H7 (cell line): Measurements from ENCODE around the gene PODNL1. TPM values are rescaled to one million over a fixed set of nuclear protein-coding genes. Genes with fewer than 3 reads are reported as not detected.

Source experiments
- DNase-seq: peaks from one replicate; pipeline ENCODE4 v3.0.0; 2012
- H3K27me3 ChIP-seq: 2 replicates; pipeline ENCODE4 v1.6.0; 2011; ENCODE audit warnings: mild to moderate bottlenecking, low read length; ENCODE audit not compliant: control insufficient read depth, insufficient read depth
- H3K36me3 ChIP-seq: replicated peaks from 2 replicates; pipeline ENCODE4 v1.5.1; 2011; ENCODE audit warnings: low read length; ENCODE audit not compliant: control insufficient read depth, insufficient read depth
- H3K4me3 ChIP-seq: 2 replicates; pipeline ENCODE4 v1.5.1; 2011; ENCODE audit warnings: low read depth, mild to moderate bottlenecking, control low read depth, low read length, moderate library complexity; ENCODE audit not compliant: insufficient read depth
- total RNA-seq: library from RNA; depleted of rRNA; stranded (reverse); fragments of >200 nt; shearing (Covaris generic); gene quantifications from 2 replicates; pipeline ENCODE4 v1.2.3, GENCODE V29; 2014

Gene PODNL1
- total RNA-seq, 1 experiment from 2014 or later: 0.10 TPM

DNA sequence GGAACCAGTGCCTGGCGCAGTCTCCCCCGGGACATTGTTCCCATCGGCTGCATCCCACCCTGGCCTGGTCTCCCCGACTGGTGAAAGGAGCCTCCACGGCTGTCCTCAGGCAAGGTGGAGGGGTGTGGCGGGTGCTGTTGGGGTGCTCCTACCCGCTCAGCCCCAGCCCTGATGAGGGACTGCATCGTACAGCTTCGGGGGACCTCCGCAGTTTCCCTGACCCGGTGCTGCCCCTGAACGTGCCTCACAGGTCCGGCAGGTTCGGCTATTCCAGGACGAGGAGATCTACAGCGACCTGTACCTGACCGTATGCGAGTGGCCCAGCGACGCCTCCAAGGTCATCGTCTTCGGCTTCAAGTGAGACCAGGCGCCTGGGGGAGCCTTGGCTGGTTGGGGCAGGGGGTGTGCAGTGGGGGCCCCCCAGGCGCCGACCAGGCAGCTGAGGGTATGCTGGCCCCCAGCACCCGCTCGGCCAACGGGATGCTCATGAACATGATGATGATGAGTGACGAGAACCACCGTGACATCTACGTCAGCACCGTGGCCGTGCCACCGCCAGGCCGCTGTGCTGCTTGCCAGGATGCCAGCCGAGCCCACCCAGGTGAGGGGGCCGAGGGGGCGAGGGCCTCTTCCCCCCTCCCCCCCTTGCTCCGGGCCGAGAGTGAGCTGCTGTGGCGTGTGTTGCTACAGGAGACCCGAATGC lies 17.6 kb upstream of the PODNL1 start:
- H3K36me3 ChIP-seq: peaks cover 26% of the 10 kb centered on the region
- no peak overlapping the region for H3K4me3 ChIP-seq
- no peaks in the 10 kb centered on the region for H3K27me3 ChIP-seq
- no peak for DNase-seq

DNA sequence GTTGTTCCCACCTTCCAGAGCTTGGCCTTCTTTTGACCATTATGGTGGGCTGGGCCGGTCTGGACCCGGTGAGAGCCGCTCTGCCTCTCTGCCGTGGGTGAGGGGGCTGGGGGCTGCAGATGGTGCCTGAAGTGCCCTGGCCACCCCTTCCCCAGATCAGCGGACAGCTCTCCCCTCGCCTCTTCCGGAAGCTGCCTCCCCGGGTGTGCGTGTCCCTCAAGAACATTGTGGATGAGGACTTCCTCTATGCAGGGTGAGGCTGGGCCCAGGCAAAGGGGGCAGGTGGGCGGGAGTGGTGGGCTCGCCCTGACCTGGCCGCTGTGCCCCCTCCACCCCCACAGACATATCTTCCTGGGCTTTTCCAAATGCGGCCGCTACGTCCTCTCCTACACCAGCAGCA lies 16.0 kb upstream of the PODNL1 start:
- no peak overlapping the region for H3K4me3 ChIP-seq
- peaks cover 22% of the 10 kb centered on the region for H3K36me3 ChIP-seq

DNA sequence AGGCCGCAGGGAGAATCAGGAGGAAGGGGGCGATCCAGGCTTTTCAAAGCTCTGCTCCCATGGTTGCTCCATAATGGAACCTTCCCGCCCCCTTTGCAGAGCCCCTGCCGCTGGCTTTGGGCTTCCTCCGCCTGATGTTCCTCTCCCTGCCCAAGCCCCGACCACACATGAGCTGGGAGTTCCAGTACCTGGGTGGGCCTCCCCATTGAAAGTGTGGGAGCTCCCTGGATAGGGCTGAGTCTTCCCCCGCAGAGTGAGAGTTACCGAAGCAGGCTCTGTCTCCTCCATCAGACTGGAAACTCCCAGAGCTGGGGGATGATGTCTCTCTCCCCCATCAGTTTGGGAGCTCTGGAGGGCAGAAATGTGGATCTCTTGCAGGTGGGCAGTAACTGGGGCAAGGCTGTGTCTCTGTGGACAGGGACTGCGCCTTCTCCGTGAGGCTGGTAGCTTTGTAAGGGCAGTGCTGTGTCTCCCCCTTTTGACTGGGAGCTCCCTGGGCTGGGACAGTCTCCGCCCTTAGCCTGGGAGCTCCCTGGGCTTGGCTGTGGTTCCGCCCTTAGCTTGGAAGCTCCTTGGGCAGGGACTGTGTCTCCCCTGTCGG lies 14.8 kb upstream of the PODNL1 start:
- no peak for DNase-seq

More for the DNA sequence above, 16.0 kb upstream of the PODNL1 start:
- H3K27me3 ChIP-seq: no peaks in the 10 kb centered on the region
- no peak for DNase-seq

DNA sequence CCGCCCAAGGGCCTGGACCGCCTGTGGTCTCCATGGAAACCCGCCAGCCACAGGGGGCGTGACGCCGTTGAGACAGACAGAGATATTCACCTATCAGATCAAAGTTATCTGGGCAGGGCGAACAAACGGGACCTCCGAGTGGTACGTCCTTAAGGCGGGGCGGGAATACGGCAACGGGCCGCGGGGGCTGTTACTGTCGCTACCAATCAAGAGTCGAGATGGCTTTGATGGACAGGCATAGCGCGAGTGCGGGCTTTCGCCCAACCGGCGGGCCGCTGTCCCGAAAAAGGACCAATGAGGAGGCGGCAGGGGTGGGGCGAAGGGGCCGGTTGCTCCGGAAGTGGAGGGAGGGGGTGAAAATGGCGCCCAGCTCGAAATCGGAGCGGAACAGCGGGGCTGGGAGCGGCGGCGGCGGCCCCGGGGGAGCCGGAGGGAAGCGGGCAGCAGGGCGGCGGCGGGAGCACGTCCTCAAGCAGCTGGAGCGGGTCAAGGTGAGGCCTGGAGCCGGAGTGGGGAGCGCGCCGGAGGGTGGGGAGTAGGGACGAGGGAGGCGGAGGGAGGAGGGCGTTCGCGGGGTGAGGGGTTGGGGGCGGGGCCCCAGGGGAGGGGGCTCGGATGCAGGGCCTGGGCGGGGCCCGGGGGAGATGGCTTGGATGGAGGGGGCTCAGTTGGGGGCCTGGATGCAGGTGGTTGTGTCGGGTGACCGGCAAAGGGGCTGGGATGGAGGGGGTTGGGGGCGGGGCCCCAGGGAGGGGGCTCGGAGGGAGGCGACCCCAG lies 14.1 kb upstream of the PODNL1 start, which contains the start of gene DCAF15:
TSS of gene DCAF15 (plus strand) at position 356 of the 777 bp plus-strand sequence. CDS start at position 360, 4 bp downstream.
- no peaks in the 10 kb centered on the region for H3K27me3 ChIP-seq
- peaks cover 19% of the 10 kb centered on the region for H3K36me3 ChIP-seq
- H3K4me3 ChIP-seq: peak within 1 kb of the TSS; percentile 63
- no peak for DNase-seq

More for the DNA sequence above, 14.8 kb upstream of the PODNL1 start:
- peak overlapping the region; percentile 63 for H3K4me3 ChIP-seq
- no peaks in the 10 kb centered on the region for H3K27me3 ChIP-seq
- peaks cover 22% of the 10 kb centered on the region for H3K36me3 ChIP-seq

DNA sequence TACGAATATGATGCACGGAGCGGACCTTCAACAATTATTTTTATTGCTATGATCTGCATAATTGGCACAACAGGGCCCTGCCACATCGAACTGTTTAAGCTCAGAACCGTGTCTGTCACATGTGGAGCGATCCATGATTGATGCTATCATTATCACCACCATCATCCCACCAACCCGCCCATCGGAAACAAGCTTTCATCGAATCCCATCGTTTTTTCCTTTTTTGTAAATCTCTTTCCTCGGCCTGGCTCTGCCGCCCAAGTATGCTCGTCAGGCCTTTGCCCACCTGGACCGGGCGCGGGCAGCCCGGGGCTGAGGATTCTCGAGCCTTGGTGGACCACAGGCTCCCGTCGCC lies 13.6 kb upstream of the PODNL1 start:
- Histone ChIP-seq H3K36me3 (peaks cover 16% of the 10 kb centered on the region), H3K27me3 (no peaks in the 10 kb centered on the region), H3K4me3 (peak overlapping the region; percentile 37)
- no peak for DNase-seq

DNA sequence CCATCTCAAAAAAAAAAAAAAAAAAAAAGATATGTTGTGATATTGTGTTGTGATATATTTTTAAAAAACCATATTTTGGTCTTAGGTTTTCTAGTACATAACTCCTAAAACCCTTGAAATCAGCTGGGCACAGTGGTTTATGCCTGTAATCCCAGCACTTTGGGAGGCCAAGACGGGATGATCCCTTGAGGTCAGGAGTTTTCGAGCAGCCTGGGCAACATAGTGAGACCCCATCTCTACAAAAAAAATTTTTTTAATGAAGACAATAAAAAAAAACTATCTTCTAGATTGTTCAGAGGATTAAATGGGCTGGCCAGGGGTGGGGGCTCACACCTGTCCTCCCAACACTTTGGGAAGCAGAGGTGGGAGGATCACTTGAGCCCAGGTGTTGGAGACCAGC lies 12.8 kb upstream of the PODNL1 start:
- Histone ChIP-seq H3K27me3 (no peaks in the 10 kb centered on the region), H3K4me3 (no peak overlapping the region), H3K36me3 (peaks cover 9% of the 10 kb centered on the region)
- no peak for DNase-seq

GRCh38 chr19:13946414-13946813 lies 8.2 kb upstream of the PODNL1 start:
- no peak for DNase-seq
- H3K27me3 ChIP-seq: no peaks in the 10 kb centered on the region
- no peak overlapping the region for H3K4me3 ChIP-seq
- H3K36me3 ChIP-seq: no peaks in the 10 kb centered on the region

GRCh38 chr19:13942023-13942684 lies 3.9 kb upstream of the PODNL1 start:
- peak; percentile 43 for DNase-seq
- H3K4me3 ChIP-seq: no peak overlapping the region

DNA sequence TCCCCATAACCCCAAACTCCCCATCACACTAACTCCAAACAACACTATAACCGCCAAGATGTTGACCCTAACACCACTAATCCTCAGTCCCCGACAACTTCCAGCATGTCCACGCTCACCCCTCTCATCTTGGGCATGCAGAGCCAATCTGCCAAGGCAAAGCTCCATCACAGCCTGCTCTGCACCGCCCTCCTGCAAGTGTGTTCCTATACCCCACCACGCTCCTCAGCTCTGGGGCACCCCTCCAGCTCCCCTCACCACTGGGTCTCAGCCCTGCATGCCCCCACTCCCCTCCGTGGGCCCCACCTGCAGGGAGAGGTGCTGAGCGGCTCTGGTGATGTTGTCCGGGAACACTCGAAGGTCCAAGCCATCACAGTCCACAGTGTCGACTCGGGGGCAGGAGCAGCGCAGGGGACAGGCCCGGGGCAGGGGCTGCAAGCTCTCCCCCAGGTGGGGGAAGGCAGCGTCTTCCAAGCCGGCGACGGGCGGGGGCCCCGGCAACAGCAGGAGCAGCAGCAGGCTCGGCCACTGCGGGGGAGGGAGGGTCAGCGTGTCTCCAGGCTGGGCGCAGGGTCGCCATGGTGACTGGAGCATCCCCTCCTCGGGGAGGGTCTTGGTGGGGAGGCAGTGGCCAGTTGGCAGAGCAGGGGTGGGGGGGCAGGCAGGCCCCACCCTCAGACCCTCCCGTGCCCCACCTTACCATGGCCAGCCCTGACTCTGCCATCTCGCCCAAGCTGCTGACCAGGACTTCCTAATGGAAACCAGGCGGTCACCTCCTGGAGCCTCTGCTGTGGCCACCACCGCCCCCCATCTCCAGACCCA lies 527 bp downstream of the PODNL1 start:
- H3K27me3 ChIP-seq: no peaks in the 10 kb centered on the region
- DNase-seq: peak; percentile 80
- no peaks in the 10 kb centered on the region for H3K36me3 ChIP-seq
- no peak overlapping the region; the same call in 1 of the 2 replicates for H3K4me3 ChIP-seq

More at GRCh38 chr19:13942023-13942684, 3.9 kb upstream of the PODNL1 start:
- Histone ChIP-seq H3K27me3 (no peaks in the 10 kb centered on the region), H3K36me3 (no peaks in the 10 kb centered on the region)

GRCh38 chr19:13935765-13936510 lies 2.3 kb downstream of the PODNL1 start:
- H3K27me3 ChIP-seq: no peaks in the 10 kb centered on the region
- H3K4me3 ChIP-seq: no peak overlapping the region
- DNase-seq: peak; percentile 92
- no peaks in the 10 kb centered on the region; the same call in 1 of the 2 replicates for H3K36me3 ChIP-seq

- Histone ChIP-seq H3K27me3 (no peaks in the 10 kb centered on the region), H3K36me3 (no peaks in the 10 kb centered on the region; the same call in 1 of the 2 replicates), H3K4me3 (no peak overlapping the region)
- no peak for DNase-seq
These were observed 3.5 kb downstream of the PODNL1 start for GRCh38 chr19:13934785-13935109.

GRCh38 chr19:13932911-13933393 lies 5.3 kb downstream of the PODNL1 start:
- no peak overlapping the region for H3K4me3 ChIP-seq
- H3K27me3 ChIP-seq: no peaks in the 10 kb centered on the region
- peak; percentile 56 for DNase-seq
- no peaks in the 10 kb centered on the region; the same call in none of the 2 replicates for H3K36me3 ChIP-seq

GRCh38 chr19:13932149-13932637 lies 6.0 kb downstream of the PODNL1 start:
- DNase-seq: peak; percentile 10
- H3K4me3 ChIP-seq: no peak overlapping the region
- no peaks in the 10 kb centered on the region for H3K27me3 ChIP-seq
- no peaks in the 10 kb centered on the region; the same call in none of the 2 replicates for H3K36me3 ChIP-seq
